ENCODE data around the gene ZSWIM8. TPM values are rescaled to one million over a fixed set of nuclear protein-coding genes. Genes with fewer than 3 reads are reported as not detected.
"Not testable (repeated sequence)": the region's sequence is repeated elsewhere in the genome, so short reads cannot be mapped to it uniquely, and the experiment has no call there.

The ZSWIM8 gene
- total RNA-seq, 1 experiment from 2014 or later: 85.6 TPM

GRCh38 chr10:73773152-73773879 lies 12.1 kb upstream of the ZSWIM8 start:
- no peak for DNase-seq (ENCODE audit: low read depth)

GRCh38 chr10:73774637-73775036 lies 10.8 kb upstream of the ZSWIM8 start:
- DNase-seq (ENCODE audit: low read depth): no peak

DNA sequence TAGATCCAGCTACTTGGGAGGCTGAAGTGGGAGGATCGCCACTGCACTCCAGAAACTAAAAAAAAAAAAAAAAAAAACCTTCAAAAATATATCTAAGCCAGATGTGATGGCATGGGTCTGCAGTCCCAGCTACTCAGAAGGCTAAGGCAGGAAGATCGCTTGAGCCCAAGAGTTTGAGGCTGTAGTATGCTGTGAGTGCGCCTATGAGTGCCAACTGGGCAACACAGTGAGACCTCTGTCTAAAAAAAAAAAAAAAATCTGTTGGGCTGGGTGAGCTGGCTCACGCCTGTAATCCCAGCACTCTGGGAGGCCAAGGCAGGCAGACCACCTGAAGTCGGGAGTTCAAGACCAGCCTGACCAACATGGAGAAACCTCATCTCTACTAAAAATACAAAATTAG lies 6.4 kb upstream of the ZSWIM8 start:
- no peak for DNase-seq (ENCODE audit: low read depth)

- DNase-seq (ENCODE audit: low read depth): no peak
These were observed 5.7 kb upstream of the ZSWIM8 start for GRCh38 chr10:73779539-73780197.

- DNase-seq (ENCODE audit: low read depth): no peak
These were observed 5.1 kb upstream of the ZSWIM8 start for GRCh38 chr10:73780301-73780700.

DNA sequence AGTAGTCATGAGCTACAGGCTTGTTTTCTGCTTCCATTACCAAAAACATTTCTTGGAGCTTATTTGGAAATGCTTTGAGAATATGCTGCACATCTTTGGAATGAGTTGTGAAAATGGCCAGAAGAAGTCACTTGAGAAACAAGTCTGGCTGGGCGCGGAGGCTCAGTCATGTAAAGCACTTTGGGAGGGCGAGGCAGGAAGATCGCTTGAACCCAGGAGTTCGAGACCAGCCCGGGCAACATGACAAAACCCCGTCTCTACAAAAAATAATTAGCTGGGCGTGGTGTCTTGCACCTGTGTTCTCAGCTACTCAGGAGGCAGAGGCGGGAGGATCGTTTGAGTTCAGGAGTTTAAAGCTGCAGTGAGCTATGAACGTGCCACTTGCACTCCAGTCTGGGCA lies 4.4 kb upstream of the ZSWIM8 start:
- DNase-seq (ENCODE audit: low read depth): no peak

GRCh38 chr10:73781548-73781878 lies 3.9 kb upstream of the ZSWIM8 start:
- no peak for DNase-seq (ENCODE audit: low read depth)

- DNase-seq (ENCODE audit: low read depth): peak; percentile 85
These were observed 3.3 kb upstream of the ZSWIM8 start, which contains the start of gene CHCHD1 for GRCh38 chr10:73781879-73782748. CHCHD1 (plus strand) TSS chr10:73782048; CDS start chr10:73782076, 28 bp downstream.

GRCh38 chr10:73782749-73783085 lies 2.7 kb upstream of the ZSWIM8 start:
- no peak for DNase-seq (ENCODE audit: low read depth)

DNA sequence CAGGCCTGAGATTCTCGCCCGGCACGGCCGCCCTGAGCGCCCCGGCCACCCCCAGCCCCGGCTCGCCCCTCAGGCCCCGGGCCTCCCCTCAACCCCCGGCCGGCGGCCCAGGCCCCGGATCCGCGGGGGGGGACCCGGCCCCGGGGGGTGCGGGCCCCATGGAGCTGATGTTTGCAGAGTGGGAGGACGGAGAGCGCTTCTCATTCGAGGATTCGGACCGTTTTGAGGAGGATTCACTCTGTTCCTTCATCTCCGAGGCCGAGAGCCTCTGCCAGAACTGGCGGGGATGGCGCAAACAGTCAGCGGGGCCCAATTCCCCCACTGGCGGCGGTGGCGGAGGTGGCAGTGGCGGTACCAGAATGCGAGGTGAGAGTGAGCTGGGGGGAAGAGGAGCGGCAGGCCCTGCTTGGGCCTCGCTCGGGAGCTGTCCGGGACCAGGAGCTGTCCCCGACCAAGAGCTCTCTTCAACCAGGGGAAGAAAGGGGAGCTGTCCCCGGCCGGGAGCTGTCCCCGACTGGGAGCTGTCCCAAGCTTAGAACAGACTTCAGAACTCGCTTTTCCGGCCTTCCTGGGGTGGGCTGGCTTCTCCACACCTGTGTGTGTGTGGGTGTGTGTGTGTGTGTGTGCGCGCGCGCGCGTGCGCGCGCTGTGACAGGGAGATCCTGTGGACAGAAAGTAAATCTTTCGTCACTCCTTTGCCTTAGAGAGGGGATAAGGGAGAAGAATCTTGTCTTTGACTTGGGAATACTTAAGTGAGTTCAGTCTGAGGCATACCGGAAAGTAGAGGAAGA lies 510 bp downstream of the ZSWIM8 start:
- DNase-seq (ENCODE audit: low read depth): peak; percentile 35

- no peak for DNase-seq (ENCODE audit: low read depth)
These were observed 1.1 kb downstream of the ZSWIM8 start for GRCh38 chr10:73786512-73786885.

DNA sequence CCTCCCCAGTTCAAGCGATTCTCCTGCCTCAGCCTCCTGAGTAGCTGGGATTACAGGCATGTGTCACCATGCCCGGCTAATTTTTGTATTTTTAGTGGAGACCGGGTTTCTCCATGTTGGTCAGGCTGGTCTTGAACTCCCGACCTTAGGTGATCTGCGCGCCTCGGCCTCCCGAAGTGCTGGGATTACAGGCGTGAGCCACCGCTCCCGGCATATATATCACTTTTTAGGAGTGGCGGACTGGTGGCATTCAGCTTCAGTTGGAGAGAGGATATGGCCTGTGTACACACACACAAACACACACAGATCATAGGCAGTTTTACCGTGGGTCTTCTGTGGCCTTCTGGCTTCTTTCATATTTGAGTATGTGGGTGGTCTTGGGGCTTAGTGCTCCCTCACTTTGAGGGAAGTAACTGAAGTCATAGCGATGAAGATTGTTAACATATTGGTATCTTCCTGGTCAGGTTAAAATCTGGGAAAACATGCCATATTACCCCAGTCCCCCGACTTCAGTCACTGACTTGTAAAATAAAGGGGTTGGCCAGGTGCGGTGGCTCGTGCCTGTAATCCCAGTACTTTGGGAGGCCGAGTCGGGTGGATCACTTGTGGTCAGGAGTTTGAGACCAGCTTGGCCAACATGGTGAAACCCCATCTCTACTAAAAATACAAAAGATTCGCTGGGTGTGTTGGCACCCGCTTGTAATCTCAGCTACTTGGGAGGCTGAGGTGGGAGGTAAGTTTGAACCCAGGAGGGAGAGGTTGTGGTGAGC lies 1.8 kb downstream of the ZSWIM8 start:
- not testable (repeated sequence) for DNase-seq (ENCODE audit: low read depth)

- no peak for DNase-seq (ENCODE audit: low read depth)
These were observed 3.7 kb downstream of the ZSWIM8 start for GRCh38 chr10:73788864-73789658.

DNA sequence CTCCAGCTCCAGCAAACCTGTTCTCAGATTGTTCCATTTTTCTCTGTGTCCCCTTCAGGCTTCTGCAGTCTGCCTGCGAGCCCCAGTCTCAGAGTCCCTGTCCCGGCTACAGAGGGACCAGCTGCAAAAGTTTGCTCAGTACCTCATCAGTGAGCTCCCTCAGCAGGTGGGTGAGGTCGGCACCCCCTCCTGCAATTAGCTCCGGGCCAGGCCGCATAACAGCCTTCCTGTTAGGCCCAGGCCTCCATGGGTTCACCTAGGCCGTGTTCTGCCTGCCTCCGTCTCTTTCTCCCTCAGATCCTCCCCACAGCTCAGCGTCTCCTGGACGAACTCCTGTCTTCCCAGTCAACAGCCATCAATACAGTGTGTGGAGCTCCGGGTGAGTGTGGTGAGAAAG lies 4.3 kb downstream of the ZSWIM8 start:
- no peak for DNase-seq (ENCODE audit: low read depth)

DNA sequence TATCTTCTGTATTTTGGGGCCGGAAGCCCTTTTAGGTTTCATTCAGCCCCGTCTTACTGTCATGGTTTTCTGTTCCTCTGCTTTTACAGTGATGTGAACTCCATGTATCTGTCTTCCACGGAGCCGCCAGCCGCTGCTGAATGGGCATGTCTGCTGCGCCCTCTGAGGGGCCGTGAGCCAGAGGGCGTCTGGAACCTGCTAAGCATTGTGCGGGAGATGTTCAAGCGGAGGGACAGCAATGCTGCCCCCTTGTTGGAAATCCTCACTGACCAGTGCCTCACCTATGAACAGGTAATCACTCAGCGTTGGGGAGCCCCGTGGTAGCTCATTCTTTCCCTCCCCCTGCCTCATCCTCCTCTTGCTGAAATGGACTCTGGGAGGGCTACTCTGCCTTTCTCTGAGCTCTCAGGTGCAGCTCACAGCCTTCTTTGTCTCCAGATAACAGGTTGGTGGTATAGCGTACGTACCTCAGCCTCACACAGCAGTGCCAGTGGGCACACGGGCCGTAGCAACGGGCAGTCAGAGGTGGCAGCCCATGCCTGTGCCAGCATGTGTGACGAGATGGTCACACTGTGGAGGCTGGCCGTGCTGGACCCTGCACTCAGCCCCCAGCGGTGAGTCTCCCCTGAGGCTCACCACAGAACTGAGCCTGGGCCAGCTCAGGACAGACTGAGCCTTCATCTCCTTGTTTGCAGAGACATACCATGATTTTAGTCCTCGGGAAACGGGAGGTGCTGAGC lies 5.7 kb downstream of the ZSWIM8 start:
- DNase-seq (ENCODE audit: low read depth): no peak

DNA sequence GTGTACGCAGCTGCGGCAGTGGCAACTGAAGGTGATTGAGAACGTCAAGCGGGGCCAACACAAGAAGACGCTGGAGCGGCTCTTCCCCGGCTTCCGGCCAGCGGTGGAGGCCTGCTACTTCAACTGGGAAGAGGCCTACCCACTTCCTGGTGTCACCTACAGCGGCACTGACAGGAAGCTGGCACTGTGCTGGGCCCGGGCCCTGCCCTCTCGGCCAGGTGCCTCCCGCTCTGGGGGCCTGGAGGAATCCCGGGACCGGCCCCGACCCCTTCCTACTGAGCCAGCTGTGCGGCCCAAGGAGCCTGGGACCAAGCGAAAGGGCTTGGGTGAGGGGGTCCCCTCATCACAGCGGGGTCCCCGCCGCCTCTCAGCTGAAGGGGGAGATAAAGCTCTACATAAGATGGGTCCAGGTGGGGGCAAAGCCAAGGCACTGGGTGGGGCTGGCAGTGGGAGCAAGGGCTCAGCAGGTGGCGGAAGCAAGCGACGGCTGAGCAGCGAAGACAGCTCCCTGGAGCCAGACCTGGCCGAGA lies 6.5 kb downstream of the ZSWIM8 start:
- DNase-seq (ENCODE audit: low read depth): no peak

DNA sequence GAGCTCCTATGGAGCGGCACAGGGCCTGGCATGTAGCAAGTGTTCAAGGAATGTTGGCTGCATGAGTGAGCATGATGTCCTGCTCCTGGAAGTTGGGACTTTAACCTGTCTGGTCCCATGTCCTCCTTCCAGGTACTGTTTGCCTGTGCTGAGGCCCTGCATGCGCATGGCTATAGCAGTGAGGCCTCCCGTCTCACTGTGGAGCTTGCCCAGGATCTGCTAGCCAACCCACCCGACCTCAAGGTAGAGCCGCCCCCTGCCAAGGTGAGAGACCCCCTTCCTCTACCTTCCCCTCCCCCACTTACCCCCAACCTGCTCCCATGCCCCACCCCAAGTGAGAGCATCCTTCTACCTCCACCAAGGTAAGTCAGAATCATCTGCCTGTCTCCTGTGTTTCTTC lies 8.1 kb downstream of the ZSWIM8 start:
- no peak for DNase-seq (ENCODE audit: low read depth)

- DNase-seq (ENCODE audit: low read depth): not testable (repeated sequence)
These were observed 10.1 kb downstream of the ZSWIM8 start for GRCh38 chr10:73795491-73795890.

GRCh38 chr10:73796035-73796434 lies 10.6 kb downstream of the ZSWIM8 start:
- not testable (repeated sequence) for DNase-seq (ENCODE audit: low read depth)
